Mucosa of descending colon (tissue), 3 donors: ENCODE measurements around the gene RALGAPA2. TPM values are rescaled to one million over a fixed set of nuclear protein-coding genes. Genes with fewer than 3 reads are reported as not detected.

Experiments used
- ATAC-seq: fragments of 200-7000 bp; cut with Tn5 transposase; one replicate; pipeline ENCODE4 v1.9.1; 2020; ENCODE audit warnings: mild to moderate bottlenecking, moderate library complexity
- DNase-seq, 3 donors: peaks; one replicate each; pipeline ENCODE4 v3.0.0-alpha.2; 2020
- H3K36me3 ChIP-seq: fragments of 200-600 bp; one replicate; pipeline ENCODE4 v1.8.0; 2021; ENCODE audit warnings: low read depth, mild to moderate bottlenecking
- H3K4me1 ChIP-seq: fragments of 200-600 bp; one replicate; pipeline ENCODE4 v1.8.0; 2021; ENCODE audit warnings: low read depth, mild to moderate bottlenecking
- H3K4me3 ChIP-seq: fragments of 200-600 bp; one replicate; pipeline ENCODE4 v1.8.0; 2021; ENCODE audit warnings: mild to moderate bottlenecking
- H3K9me3 ChIP-seq: fragments of 200-600 bp; one replicate; pipeline ENCODE4 v1.8.0; 2021; ENCODE audit warnings: mild to moderate bottlenecking
- intact Hi-C, 2 donors: fragments of 100-400 bp; cut with DNase I in 1 of 2; cut with micrococcal nuclease in 1 of 2; formaldehyde crosslinking; loops; one replicate each; pipeline versions ENCODE4 v1.11.0 to v1.11.1; 2022; cut with DNase I, micrococcal nuclease
- total RNA-seq, 3 donors: library from RNA; stranded (reverse); fragmentation: NEBNext Ultra II Directional in 2 of 3; extraction: Animal tissue kit (Norgen Biotek cat#: 25700) in 2 of 3; gene quantifications; one replicate each; pipeline versions ENCODE4 v1.2.1 to v1.2.4, GENCODE V29; 2021 to 2023
- TF ChIP-seq, protein P1 (sequence below): fragments of 200-600 bp; IDR thresholded peaks from one replicate; pipeline ENCODE4 v1.8.0; 2022; ENCODE audit warnings: antibody characterized with exemption, mild to moderate bottlenecking
- donor health status: DM: no; HTN: no; CAD: no; lungs with moderate emphysema.
- donor health status: DM: no; HTN: no; CAD: no.
- donor health status: DM: no; HTN: yes; CAD: no.

RALGAPA2 gene
- total RNA-seq, 3 donors from 2014 or later = 46.3 to 85.9 (median 66.9) TPM

DNA sequence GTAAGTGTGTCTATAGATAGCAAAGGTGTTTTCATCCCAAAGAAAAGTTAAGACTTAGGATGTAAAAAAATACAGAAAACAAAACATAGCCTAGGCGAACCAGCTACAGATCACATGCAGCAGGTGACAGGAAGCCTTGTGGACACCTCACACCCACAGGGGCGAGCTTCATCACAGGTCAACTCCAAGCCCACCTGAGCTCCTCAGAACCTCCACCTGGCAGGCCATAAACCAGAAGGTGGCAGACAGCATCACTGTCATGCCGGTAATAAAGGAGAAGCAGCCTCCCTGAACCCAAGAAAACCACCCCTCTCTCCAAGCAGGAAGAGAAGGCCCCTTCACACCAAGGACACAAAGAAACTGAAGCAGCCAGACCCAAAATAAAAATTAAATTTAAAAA is 1.0 kb downstream of the RALGAPA2 start:
- H3K9me3 ChIP-seq = no peaks in the 10 kb centered on the region
- TF ChIP-seq, protein P1, sequence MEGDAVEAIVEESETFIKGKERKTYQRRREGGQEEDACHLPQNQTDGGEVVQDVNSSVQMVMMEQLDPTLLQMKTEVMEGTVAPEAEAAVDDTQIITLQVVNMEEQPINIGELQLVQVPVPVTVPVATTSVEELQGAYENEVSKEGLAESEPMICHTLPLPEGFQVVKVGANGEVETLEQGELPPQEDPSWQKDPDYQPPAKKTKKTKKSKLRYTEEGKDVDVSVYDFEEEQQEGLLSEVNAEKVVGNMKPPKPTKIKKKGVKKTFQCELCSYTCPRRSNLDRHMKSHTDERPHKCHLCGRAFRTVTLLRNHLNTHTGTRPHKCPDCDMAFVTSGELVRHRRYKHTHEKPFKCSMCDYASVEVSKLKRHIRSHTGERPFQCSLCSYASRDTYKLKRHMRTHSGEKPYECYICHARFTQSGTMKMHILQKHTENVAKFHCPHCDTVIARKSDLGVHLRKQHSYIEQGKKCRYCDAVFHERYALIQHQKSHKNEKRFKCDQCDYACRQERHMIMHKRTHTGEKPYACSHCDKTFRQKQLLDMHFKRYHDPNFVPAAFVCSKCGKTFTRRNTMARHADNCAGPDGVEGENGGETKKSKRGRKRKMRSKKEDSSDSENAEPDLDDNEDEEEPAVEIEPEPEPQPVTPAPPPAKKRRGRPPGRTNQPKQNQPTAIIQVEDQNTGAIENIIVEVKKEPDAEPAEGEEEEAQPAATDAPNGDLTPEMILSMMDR = no peak
- intact Hi-C loops = no loop called here
- peak; percentile 47 to 60 (median 55) for DNase-seq
- peak overlapping the region; percentile 65 for H3K4me3 ChIP-seq
- ATAC-seq = peak; percentile 18
- H3K36me3 ChIP-seq = no peaks in the 10 kb centered on the region
- peaks cover 19% of the 10 kb centered on the region for H3K4me1 ChIP-seq

DNA sequence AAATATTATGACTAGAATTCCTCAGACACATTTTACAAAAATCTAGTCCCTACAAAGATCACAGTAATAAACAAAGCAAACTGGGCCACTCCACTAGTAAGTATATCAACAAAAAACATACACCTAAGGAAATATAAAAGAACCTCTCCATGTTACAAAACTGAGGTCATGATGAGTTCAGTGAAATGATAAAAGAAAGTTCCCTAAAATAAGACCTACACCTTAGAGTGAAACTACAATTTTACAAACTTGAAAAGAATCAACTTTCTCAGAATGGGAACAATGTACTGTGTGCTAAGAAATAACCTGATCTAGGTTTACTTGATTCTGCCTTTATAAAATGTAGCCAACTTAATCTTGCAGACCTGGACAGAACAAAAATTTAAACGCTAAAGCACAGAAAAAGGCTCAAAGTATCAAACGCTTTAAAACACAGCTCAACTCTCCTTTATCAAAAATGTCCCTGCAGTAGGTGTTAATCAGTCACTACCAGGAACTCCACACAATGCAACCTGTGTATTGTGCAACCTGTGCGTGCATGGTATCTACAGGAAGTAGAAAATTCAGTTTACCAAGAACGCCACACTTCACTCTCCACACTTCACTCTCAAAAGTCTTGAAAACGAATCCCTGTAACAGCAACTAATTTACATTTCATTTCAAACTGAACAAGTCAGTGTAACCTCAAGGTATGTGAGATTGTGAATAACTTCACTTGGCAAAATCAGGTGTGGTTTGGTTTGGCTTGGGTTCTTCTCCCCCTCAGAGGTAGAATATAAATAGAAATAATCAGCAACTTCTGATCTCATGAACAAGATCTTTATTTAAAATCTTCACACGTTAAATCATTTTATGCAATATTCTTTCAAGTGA is 1.8 kb downstream of the RALGAPA2 start:
- ATAC-seq = peak; percentile 69
- TF ChIP-seq, protein P1 = no peak
- no peaks in the 10 kb centered on the region for H3K36me3 ChIP-seq
- intact Hi-C loops = no loop called here
- no peaks in the 10 kb centered on the region for H3K9me3 ChIP-seq
- DNase-seq = peak in 1 of 3 donors; percentile 72
- H3K4me1 ChIP-seq = peaks cover 19% of the 10 kb centered on the region
- H3K4me3 ChIP-seq = no peak overlapping the region

DNA sequence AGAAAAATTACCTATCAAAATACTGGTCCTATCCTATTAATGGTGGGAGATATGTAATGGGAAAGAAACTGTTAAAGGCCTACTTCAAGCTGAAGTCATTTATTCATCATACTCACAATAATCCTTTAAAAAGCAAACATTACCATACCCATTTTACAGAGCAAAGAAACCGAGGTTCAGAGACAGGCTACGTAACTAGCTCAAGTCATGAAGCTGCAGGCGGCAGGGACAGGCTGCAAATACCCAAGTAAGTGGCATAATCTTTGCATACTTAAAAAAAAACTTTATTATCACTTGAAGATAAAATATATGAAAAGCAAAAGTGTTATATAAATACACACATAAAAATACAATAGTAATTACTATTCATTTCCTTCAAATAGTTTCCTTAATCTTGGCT is 2.6 kb downstream of the RALGAPA2 start:
- Histone ChIP-seq H3K9me3 (no peaks in the 10 kb centered on the region), H3K36me3 (no peaks in the 10 kb centered on the region), H3K4me3 (no peak overlapping the region), H3K4me1 (peaks cover 19% of the 10 kb centered on the region)
- TF ChIP-seq, protein P1 = no peak
- DNase-seq (no peak), ATAC-seq (no peak)
- intact Hi-C loops = no loop called here

DNA sequence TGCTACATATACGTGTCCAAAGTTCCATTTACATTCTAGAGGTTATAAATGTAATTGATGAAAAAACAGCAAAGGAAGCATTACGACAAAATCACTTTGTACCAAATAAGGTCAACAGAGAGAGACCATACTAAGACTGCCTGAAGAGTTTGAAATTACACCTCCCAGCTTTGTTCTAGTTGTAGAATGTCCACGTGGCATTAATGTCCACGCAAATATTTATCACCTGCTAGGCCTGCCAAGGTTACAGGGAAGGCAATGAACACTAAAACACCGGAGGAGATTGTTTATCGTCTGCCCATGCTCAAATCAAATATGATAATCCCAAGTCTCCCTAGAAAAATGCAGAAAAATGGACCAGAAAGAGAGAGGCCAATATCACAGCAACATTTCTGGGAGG is 6.2 kb downstream of the RALGAPA2 start:
- intact Hi-C loops = no loop called here
- DNase-seq (no peak), ATAC-seq (no peak)
- no peaks in the 10 kb centered on the region for H3K9me3 ChIP-seq
- H3K4me1 ChIP-seq = peaks cover 14% of the 10 kb centered on the region
- no peak overlapping the region for H3K4me3 ChIP-seq
- TF ChIP-seq, protein P1 = no peak
- no peaks in the 10 kb centered on the region for H3K36me3 ChIP-seq

DNA sequence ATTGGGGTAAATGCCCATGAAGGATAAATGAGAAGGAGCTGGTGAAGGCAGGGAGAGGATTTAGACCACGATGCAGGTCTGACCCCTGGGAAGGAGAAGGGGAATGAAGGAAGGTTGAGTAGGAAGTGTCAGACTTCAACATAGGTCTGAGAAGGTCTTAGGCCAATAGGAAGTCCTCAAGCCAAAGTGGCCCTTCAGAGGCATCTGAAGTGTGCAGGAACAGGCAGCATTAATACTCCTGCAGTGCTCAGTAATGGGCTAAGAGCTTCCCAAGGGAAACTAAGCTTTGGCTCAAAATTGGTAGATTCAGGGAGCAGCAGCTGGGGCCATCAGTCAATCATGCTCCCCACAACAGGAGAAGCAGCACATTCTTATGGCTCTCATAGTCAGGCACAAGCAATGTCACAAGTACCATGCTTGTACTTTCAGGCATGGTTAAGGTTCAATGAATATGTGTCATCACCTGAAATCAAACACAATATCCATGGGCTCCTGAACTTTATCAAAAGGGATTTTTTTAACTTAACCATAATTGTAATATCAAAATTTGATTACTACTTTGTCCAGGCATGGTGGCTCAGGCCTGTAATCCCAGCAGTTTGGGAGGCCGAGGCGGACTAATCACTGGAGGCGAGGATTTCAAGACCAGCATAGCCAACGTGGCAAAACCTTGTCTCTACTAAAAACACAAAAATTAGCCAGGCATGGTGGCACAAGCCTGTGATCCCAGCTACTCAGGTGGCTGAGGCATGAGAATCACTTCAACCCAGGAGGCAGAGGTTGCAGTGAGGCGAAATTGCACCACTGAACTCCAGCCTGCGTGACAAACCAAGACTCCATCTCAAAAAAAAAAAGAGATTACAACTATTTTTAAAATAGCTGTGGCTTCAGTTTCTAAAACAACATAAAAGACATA is 9.9 kb downstream of the RALGAPA2 start:
- intact Hi-C loops = no loop called here
- H3K4me3 ChIP-seq = no peak overlapping the region
- TF ChIP-seq, protein P1 = no peak
- no peak for DNase-seq
- H3K36me3 ChIP-seq = no peaks in the 10 kb centered on the region
- H3K4me1 ChIP-seq = peaks cover 5% of the 10 kb centered on the region
- no peak for ATAC-seq
- no peaks in the 10 kb centered on the region for H3K9me3 ChIP-seq
